HG03045 (cell line): ENCODE results near the gene EFHC2.
"Not testable (repeated sequence)": the region's sequence is repeated elsewhere in the genome, so short reads cannot be mapped to it uniquely, and the experiment has no call there.

ENCODE experiments used
- ATAC-seq: cut with Tn5 transposase; IDR thresholded peaks from one replicate; pipeline ENCODE4 v1.9.1; 2021; ENCODE audit warnings: mild to moderate bottlenecking, moderate library complexity; ENCODE audit not compliant: unreplicated experiment

The EFHC2 gene

GRCh38 chrX:44235534-44235933 lies 107.9 kb downstream of the EFHC2 start:
- no peak for ATAC-seq

- no peak for ATAC-seq
Measured at GRCh38 chrX:44234541-44234940, 108.9 kb downstream of the EFHC2 start.

- no peak for ATAC-seq
Measured at GRCh38 chrX:44234116-44234515, 109.4 kb downstream of the EFHC2 start.

GRCh38 chrX:44232081-44232480 lies 111.4 kb downstream of the EFHC2 start:
- no peak for ATAC-seq

GRCh38 chrX:44228621-44229020 lies 114.9 kb downstream of the EFHC2 start:
- no peak for ATAC-seq

- ATAC-seq: no peak
Measured at GRCh38 chrX:44227991-44228390, 115.5 kb downstream of the EFHC2 start.

GRCh38 chrX:44225667-44226066 lies 117.8 kb downstream of the EFHC2 start:
- no peak for ATAC-seq

- no peak for ATAC-seq
Measured at GRCh38 chrX:44224760-44225159, 118.7 kb downstream of the EFHC2 start.

GRCh38 chrX:44223150-44223549 lies 120.3 kb downstream of the EFHC2 start:
- no peak for ATAC-seq

- no peak for ATAC-seq
Measured at GRCh38 chrX:44218465-44218864, 125.0 kb downstream of the EFHC2 start.

GRCh38 chrX:44216171-44216570 lies 127.3 kb downstream of the EFHC2 start:
- no peak for ATAC-seq

GRCh38 chrX:44203791-44204190 lies 139.7 kb downstream of the EFHC2 start:
- no peak for ATAC-seq

GRCh38 chrX:44202596-44202995 lies 140.9 kb downstream of the EFHC2 start:
- ATAC-seq: no peak

- ATAC-seq: no peak
Measured at GRCh38 chrX:44189116-44189515, 154.4 kb downstream of the EFHC2 start.

GRCh38 chrX:44187915-44188314 lies 155.6 kb downstream of the EFHC2 start:
- not testable (repeated sequence) for ATAC-seq

GRCh38 chrX:44183329-44183728 lies 160.1 kb downstream of the EFHC2 start:
- no peak for ATAC-seq

- no peak for ATAC-seq
Measured at GRCh38 chrX:44178274-44179053, 165.0 kb downstream of the EFHC2 start.

- ATAC-seq: no peak
Measured at GRCh38 chrX:44175455-44175854, 168.0 kb downstream of the EFHC2 start.

- no peak for ATAC-seq
Measured at GRCh38 chrX:44174061-44174460, 169.4 kb downstream of the EFHC2 start.

- no peak for ATAC-seq
Measured at GRCh38 chrX:44173219-44173618, 170.3 kb downstream of the EFHC2 start.

GRCh38 chrX:44167116-44167515 lies 176.4 kb downstream of the EFHC2 start:
- ATAC-seq: no peak

- no peak for ATAC-seq
Measured at GRCh38 chrX:44162964-44163475, 180.5 kb downstream of the EFHC2 start.

- ATAC-seq: no peak
Measured at GRCh38 chrX:44157858-44158257, 185.6 kb downstream of the EFHC2 start.
